Activated gamma-delta T cell treated with Interleukin-2 at 50 U/mL for 16 hours (primary cell): ENCODE data around the gene NUTF2.
"Not testable (repeated sequence)": the region's sequence is repeated elsewhere in the genome, so short reads cannot be mapped to it uniquely, and the experiment has no call there.

Experiments
- DNase-seq: peaks from one replicate; pipeline ENCODE4 v3.0.0-alpha.2; 2020

The NUTF2 gene

DNA sequence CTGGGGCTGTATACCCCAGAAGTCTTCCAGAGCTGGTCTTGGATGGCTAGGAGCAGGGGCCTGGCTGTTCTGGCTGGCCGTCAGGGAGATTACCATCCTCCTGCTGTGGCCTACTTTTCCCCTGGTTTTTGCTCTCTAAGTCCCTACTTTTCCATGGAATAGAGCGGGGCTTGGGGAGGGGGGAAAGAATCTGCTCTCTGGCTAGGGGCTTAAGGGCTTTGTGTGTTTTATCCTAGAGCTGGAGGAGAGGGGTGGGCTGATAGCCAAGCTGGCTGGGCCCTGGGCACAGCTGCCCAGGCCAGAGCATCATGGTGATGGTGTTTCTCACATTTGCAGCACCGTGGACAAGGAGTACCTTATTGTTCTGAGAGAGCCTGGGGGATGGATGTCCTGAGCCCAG is 41.6 kb downstream of the NUTF2 start:
- no peak for DNase-seq

- DNase-seq, result no peak
These were observed 45.6 kb downstream of the NUTF2 start for GRCh38 chr16:67892375-67892774.

GRCh38 chr16:67892899-67893742 is 46.4 kb downstream of the NUTF2 start, which contains the start of gene PSKH1:
Gene PSKH1, plus strand, starts transcription at chr16:67893254. Its CDS starts 15,496 bp downstream, at chr16:67908750.
- DNase-seq, result peak; percentile 92

- DNase-seq, result no peak
These were observed 47.1 kb downstream of the NUTF2 start for GRCh38 chr16:67893743-67894399.

DNA sequence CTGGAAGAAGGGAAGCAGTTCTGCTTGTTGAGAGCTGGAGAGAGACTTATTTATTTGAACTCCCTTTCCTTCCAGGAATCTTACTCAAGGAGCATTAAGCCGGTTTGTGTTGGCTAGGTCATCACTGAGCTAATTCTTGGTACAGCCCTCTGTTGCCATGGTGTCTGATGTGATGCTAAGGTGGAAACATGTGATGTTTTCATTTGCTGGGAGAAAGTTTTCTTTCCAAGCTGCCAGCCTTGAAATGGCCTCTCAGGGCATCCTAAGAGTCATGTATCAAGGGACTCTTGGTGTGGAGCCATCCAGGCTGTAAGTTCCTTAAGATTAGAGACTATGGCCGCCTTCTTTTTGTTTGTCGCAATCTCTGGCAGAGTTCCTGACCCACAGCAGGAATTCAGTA is 50.5 kb downstream of the NUTF2 start:
- DNase-seq, result no peak

DNA sequence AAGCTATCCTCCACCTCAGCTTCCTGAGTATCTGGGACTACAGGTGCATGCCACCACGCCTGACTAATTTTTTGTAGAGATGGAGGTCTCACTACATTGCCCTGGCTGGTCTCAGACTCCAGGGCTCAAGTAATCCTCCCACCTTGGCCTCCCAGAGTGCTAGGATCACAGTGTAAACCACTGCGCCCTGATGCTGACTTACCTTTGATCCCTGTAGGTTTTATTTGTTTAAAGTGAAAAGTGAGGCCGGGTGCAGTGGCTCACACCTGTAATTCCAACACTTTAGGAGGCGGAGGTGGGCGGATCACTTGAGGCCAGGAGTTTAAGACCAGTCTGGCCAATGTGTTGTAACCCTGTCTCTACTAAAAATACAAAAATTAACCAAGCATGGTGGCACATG is 55.0 kb downstream of the NUTF2 start:
- no peak for DNase-seq

DNA sequence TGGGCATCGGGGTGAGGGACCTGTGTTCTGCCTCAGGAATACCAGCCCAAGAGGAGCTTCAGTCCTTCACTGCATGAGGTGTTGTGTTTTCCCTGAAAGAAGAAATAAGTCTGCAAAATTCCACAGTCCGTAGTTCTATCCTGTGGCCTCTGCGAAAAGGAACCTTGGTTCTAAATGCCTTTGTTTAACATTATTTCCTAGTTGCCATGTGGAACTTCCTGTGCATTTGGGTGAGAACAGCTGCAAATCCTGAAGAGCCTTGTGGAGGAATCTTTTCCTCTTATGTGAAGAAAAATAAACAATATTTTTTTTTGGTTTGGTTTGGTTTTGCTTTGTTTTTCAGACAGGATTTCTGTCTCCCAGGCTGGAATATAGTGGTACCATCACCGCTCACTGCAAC is 56.1 kb downstream of the NUTF2 start:
- no peak for DNase-seq

- no peak for DNase-seq
These were observed 60.9 kb downstream of the NUTF2 start for GRCh38 chr16:67907397-67908180.

DNA sequence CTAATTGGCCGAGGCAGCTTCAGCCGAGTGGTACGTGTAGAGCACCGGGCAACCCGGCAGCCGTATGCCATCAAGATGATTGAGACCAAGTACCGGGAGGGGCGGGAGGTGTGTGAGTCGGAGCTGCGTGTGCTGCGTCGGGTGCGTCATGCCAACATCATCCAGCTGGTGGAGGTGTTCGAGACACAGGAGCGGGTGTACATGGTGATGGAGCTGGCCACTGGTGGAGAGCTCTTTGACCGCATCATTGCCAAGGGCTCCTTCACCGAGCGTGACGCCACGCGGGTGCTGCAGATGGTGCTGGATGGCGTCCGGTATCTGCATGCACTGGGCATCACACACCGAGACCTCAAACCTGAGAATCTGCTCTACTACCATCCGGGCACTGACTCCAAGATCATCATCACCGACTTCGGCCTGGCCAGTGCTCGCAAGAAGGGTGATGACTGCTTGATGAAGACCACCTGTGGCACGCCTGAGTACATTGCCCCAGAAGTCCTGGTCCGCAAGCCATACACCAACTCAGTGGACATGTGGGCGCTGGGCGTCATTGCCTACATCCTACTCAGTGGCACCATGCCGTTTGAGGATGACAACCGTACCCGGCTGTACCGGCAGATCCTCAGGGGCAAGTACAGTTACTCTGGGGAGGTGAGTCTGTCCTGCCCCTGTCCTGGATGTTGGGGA is 62.5 kb downstream of the NUTF2 start:
- DNase-seq, result no peak

GRCh38 chr16:67910158-67910557 is 63.4 kb downstream of the NUTF2 start:
- no peak for DNase-seq

DNA sequence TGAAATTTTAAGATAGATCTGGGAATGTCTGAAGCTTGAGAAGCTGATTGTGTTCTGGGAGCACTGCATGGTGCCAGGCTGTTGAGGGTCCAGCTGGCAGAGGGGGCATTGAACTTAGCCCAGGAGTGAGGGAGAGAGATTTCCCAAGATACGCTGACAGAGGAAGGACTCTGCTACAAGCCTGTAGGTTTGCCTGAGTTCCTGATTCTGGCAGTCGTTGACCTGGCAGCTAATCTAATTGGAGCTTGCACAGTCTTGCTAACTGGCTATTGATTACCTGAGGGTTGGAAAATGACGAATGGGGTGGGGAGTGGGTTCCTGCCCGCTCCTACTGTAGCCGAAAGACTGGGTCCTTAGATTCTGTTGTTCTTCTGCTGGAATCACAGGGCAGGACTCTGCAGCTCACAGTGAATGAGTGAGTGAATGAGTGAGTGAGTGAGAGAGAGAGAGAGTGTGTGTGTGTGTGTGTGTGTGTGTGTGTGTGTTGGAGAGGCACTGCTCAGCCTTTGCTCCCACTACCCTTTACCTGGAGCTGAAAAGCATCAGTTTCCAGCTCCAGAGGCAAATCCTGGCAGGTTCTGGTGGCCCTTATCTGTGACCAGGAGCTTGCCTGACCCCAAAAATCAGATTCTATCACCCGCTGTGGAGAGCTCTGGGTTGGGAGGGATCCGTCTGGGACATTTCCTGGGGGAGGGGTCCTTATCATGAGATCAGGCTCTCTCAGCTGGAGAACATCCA is 68.2 kb downstream of the NUTF2 start:
- DNase-seq, result no peak

DNA sequence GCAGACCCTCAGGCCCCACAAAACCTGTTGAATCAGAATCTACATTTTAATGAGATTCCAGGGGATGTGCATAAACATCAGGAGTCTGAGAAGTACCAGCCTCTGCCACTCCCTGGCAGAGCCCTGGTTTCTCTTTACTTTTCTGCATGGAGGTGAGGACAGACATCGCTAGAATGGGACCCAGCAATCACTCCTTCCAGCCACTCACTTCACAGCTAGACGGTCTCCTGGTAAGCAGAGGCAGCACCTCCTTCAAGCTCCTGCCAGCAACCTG is 68.7 kb downstream of the NUTF2 start:
- DNase-seq, result not testable (repeated sequence)

- no peak for DNase-seq
These were observed 69.3 kb downstream of the NUTF2 start for GRCh38 chr16:67915831-67916723.

DNA sequence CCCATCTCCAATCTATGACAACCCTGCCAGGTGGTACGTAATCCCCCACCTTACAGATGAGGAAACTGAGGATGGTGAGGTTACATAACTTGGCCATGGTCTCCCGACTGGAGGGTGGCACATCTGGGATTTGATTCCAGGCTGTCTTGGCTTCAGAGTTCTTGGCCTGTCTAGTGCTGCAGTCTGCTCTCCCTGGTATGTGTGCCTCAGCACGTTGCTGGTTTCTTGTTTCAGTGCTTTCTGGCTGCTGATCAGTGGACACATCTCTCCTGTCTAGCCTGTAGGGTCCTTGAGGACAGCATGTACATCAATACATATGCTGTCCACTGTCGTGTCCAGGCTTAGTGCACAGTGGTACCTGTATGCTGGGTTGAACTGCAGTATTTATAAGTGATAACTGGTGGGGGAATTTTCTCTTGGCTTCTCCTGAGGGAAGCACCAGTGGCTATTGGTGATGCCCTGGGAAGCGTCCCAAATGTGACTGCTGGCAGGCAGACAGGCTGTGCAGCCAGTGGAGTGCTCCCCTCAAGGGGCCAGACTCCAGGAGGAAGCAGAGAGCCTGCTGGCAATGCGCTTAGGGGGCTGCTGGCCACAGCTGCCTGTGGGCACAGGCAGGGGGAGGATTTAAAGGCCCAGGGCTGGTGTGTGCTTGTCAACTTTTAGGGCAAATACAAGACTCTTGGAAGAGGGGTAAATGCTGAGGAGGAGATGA is 70.6 kb downstream of the NUTF2 start:
- DNase-seq, result no peak

- DNase-seq, result peak; percentile 22
These were observed 71.1 kb downstream of the NUTF2 start for GRCh38 chr16:67917852-67918236.

- DNase-seq, result no peak
These were observed 73.0 kb downstream of the NUTF2 start for GRCh38 chr16:67919622-67920221.
